K562 (cell line): ENCODE data around the gene DEFB124. TPM values are rescaled to one million over a fixed set of nuclear protein-coding genes. Genes with fewer than 3 reads are reported as not detected.

Experiments
- CREB3 ChIP-seq: fragments of 450-650 bp; conservative IDR thresholded peaks from 2 replicates; pipeline ENCODE4 v1.6.1; 2016; ENCODE audit warnings: missing genetic modification characterization, low read depth, mild to moderate bottlenecking, missing compliant biosample characterization, moderate library complexity
- HDAC6 ChIP-seq: IDR thresholded peaks from 2 replicates; pipeline ENCODE4 v1.6.1; 2012; ENCODE audit warnings: low read depth, mild to moderate bottlenecking, control low read depth, inconsistent platforms, low read length, moderate library complexity
- HDAC8 ChIP-seq: fragments of 450-650 bp; IDR thresholded peaks from 2 replicates; pipeline ENCODE4 v1.6.1; 2016; ENCODE audit warnings: mild to moderate bottlenecking, missing genetic modification characterization, moderate library complexity, missing compliant biosample characterization
- HIVEP1 ChIP-seq: fragments of 250-450 bp; sonication (Bioruptor Pico); IDR thresholded peaks from 2 replicates; pipeline ENCODE4 v1.4.0; 2020; ENCODE audit warnings: mild to moderate bottlenecking
- HNRNPL ChIP-seq: fragments of 200-400 bp; formaldehyde crosslinking; IDR thresholded peaks from 2 replicates; pipeline ENCODE4 v1.6.1; 2017; ENCODE audit warnings: low read depth, mild to moderate bottlenecking, low read length
- MECOM ChIP-seq: fragments of 250-450 bp; sonication (Bioruptor Pico); IDR thresholded peaks from 2 replicates; pipeline ENCODE4 v1.8.0; 2022; ENCODE audit warnings: inconsistent platforms
- NR2C1 ChIP-seq, 2 experiments: fragments of 450-650 bp; IDR thresholded peaks; 2 replicates each; pipeline ENCODE4 v1.6.1; 2017; ENCODE audit warnings: mild to moderate bottlenecking in 2 of 2, antibody characterized with exemption in 1 of 2, inconsistent platforms in 1 of 2, missing compliant biosample characterization in 1 of 2, missing genetic modification characterization in 1 of 2
- NR2C2 ChIP-seq, 2 experiments: fragments of 200-800 bp in 1 of 2; sonication (Bioruptor generic) in 1 of 2; sonication (generic) in 1 of 2; formaldehyde crosslinking in 1 of 2; IDR thresholded peaks; 2 replicates each; pipeline versions ENCODE4 v1.6.1 to v1.8.0; 2016 to 2022; ENCODE audit warnings: mild to moderate bottlenecking in 1 of 2, missing compliant biosample characterization in 1 of 2, missing genetic modification characterization in 1 of 2, missing genetic modification reagents in 1 of 2
- NR4A1 ChIP-seq, 2 experiments: fragments of 250-450 bp in 1 of 2; fragments of 450-650 bp in 1 of 2; sonication (Bioruptor Pico) in 1 of 2; IDR thresholded peaks; 2 replicates each; pipeline versions ENCODE4 v1.4.0 to v1.6.1; 2016 to 2020; ENCODE audit warnings: mild to moderate bottlenecking in 2 of 2, missing compliant biosample characterization in 1 of 2, missing genetic modification characterization in 1 of 2, moderate library complexity in 1 of 2
- PML ChIP-seq: IDR thresholded peaks from 2 replicates; pipeline ENCODE4 v1.6.1; 2012; ENCODE audit warnings: low read length, inconsistent platforms
- PTRF ChIP-seq: fragments of 450-650 bp; IDR thresholded peaks from 2 replicates; pipeline ENCODE4 v1.6.1; 2016; ENCODE audit warnings: mild to moderate bottlenecking, missing genetic modification characterization, missing compliant biosample characterization
- RBFOX2 ChIP-seq: fragments of 200-400 bp; formaldehyde crosslinking; IDR thresholded peaks from 2 replicates; pipeline ENCODE4 v1.6.1; 2017; ENCODE audit warnings: low read depth, mild to moderate bottlenecking, low read length, moderate library complexity
- SAFB ChIP-seq: fragments of 200-400 bp; formaldehyde crosslinking; IDR thresholded peaks from 2 replicates; pipeline ENCODE4 v1.6.1; 2017; ENCODE audit warnings: low read depth, low read length, borderline replicate concordance
- SMAD4 ChIP-seq: fragments of 250-450 bp; sonication (Bioruptor Pico); conservative IDR thresholded peaks from 2 replicates; pipeline ENCODE4 v1.8.0; 2021; ENCODE audit warnings: inconsistent platforms, mild to moderate bottlenecking, moderate library complexity
- XRCC4 ChIP-seq: IDR thresholded peaks from one replicate; pipeline ENCODE4 v1.6.1; 2011; ENCODE audit not compliant: insufficient read depth, insufficient read length; ENCODE audit errors: extremely low read depth
- ZBTB11 ChIP-seq, 3 experiments: fragments of 200-800 bp in 1 of 3; fragments of 250-450 bp in 1 of 3; fragments of 450-650 bp in 1 of 3; sonication (Bioruptor Pico) in 1 of 3; sonication (Bioruptor generic) in 1 of 3; formaldehyde crosslinking in 1 of 3; IDR thresholded peaks; 2 replicates each; pipeline versions ENCODE4 v1.6.1 to v1.8.0; 2016 to 2022; ENCODE audit warnings: mild to moderate bottlenecking in 2 of 3, missing genetic modification characterization in 2 of 3, missing compliant biosample characterization in 1 of 3, moderate library complexity in 1 of 3
- ZNF175 ChIP-seq: fragments of 200-800 bp; sonication (Bioruptor generic); IDR thresholded peaks from 2 replicates; pipeline ENCODE4 v1.6.1; 2016; ENCODE audit warnings: low read depth, mild to moderate bottlenecking, missing genetic modification characterization, missing compliant biosample characterization
- ZNF76 ChIP-seq: fragments of 250-450 bp; sonication (Bioruptor Pico); IDR thresholded peaks from 2 replicates; pipeline ENCODE4 v1.4.0; 2020; ENCODE audit warnings: mild to moderate bottlenecking, moderate library complexity, borderline replicate concordance
- polyA plus RNA-seq, 8 experiments: library from polyadenylated mRNA; depleted of rRNA in 4 of 8; stranded (reverse) in 5 of 8; unstranded in 3 of 8; fragments of >200 nt; fragmentation: Nextera tagmentation in 2 of 8; fragmentation: Illumina TruSeq in 1 of 8; extraction: Ambion mirVana in 2 of 8; extraction: Trizol in 1 of 8; gene quantifications; 2 replicates each; pipeline versions ENCODE4 v1.2.1 to v1.2.3, GENCODE V29; 2011 to 2014; ENCODE audit warnings: inconsistent platforms in 1 of 8, missing spikeins in 1 of 8
- total RNA-seq, 7 experiments: library from RNA; depleted of rRNA in 6 of 7; stranded (reverse); fragments of >200 nt in 6 of 7; fragmentation: Illumina TruSeq in 2 of 7; extraction: Trizol in 2 of 7; gene quantifications; 2 replicates each; pipeline versions ENCODE4 v1.2.1 to v1.2.3, GENCODE V29; 2011 to 2021; ENCODE audit warnings: low replicate concordance in 1 of 7
- TF ChIP-seq, protein P1 (sequence below), 2 experiments: fragments of 200-800 bp in 1 of 2; sonication (Bioruptor generic) in 1 of 2; sonication (generic) in 1 of 2; formaldehyde crosslinking in 1 of 2; IDR thresholded peaks in 1 of 2; conservative IDR thresholded peaks in 1 of 2; 2 replicates each; pipeline versions ENCODE4 v1.5.0 to v1.6.1; 2016 to 2020; ENCODE audit warnings: missing compliant biosample characterization in 1 of 2, missing genetic modification characterization in 1 of 2, missing genetic modification reagents in 1 of 2

The DEFB124 gene
- total and polyA plus RNA-seq, 9 of the 15 experiments (the other 6 are each of a cell fraction or from before 2014, with no cell fraction given): not detected

DNA sequence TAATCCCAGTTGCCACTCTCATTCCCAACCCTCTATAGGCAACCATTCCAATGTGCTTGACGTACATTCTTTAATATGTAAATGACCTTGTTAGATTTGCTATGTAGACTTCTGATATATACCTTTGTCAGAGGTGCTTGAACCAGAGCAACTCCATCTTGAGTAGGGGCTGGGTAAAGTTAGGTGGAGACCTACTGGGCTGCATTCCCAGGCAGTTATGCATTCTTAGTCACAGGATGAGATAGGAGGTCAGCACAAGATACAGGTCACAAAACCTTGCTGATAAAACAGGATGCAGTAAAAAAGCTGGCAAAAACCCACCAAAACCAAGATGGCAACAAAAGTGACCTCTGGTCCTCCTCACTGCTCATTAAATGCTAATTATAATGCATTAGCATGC is 31.0 kb upstream of the DEFB124 start (continued):
- TF ChIP-seq, protein P1, sequence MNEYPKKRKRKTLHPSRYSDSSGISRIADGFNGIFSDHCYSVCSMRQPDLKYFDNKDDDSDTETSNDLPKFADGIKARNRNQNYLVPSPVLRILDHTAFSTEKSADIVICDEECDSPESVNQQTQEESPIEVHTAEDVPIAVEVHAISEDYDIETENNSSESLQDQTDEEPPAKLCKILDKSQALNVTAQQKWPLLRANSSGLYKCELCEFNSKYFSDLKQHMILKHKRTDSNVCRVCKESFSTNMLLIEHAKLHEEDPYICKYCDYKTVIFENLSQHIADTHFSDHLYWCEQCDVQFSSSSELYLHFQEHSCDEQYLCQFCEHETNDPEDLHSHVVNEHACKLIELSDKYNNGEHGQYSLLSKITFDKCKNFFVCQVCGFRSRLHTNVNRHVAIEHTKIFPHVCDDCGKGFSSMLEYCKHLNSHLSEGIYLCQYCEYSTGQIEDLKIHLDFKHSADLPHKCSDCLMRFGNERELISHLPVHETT (CRISPR knock-in tag; conservative IDR thresholded peaks at IDR 0.05 in 1 of 2, IDR thresholded peaks at IDR 0.05 in 1 of 2): 0 out of 4 replicates have a peak, but pooled peaks of 1 of the 2 experiments have one; percentile 29
- peak; percentile 73; the same call in 1 of the 2 replicates for TF ChIP-seq ZNF175 (CRISPR knock-in tag)
- TF ChIP-seq CREB3: peak; percentile 87
- TF ChIP-seq HDAC8 (tag): peak; percentile 79
- TF ChIP-seq HDAC6: no peak
- 0 out of 6 replicates have a peak, but pooled peaks of 1 of the 3 experiments have one; percentile 33 for TF ChIP-seq ZBTB11 (CRISPR knock-in tag; IDR thresholded peaks at IDR 0.05)
- TF ChIP-seq SMAD4 (CRISPR knock-in tag): 0 out of 2 replicates have a peak, but pooled peaks have one; percentile 25
- TF ChIP-seq PTRF (tag): peak; percentile 82
- no peak for TF ChIP-seq NR2C1 (IDR thresholded peaks at IDR 0.05)
- TF ChIP-seq NR2C1 (tag; IDR thresholded peaks at IDR 0.05): peak; percentile 47
- no peak for TF ChIP-seq XRCC4
- no peak for TF ChIP-seq NR4A1 (CRISPR knock-in tag; IDR thresholded peaks at IDR 0.05)
- peak; percentile 94 for TF ChIP-seq NR4A1 (tag; IDR thresholded peaks at IDR 0.05)
- no peak for TF ChIP-seq SAFB
- TF ChIP-seq RBFOX2: no peak
- no peak for TF ChIP-seq PML
- peak; percentile 57; the same call in 1 of the 2 replicates for TF ChIP-seq HIVEP1
- 0 out of 2 replicates have a peak, but pooled peaks have one; percentile 33 for TF ChIP-seq ZNF76 (CRISPR knock-in tag)
- TF ChIP-seq MECOM (CRISPR knock-in tag): 0 out of 2 replicates have a peak, but pooled peaks have one; percentile 28
- no peak for TF ChIP-seq NR2C2 (CRISPR knock-in tag; IDR thresholded peaks at IDR 0.05)
- peak; percentile 38; the same call in 1 of the 2 replicates for TF ChIP-seq NR2C2 (tag; IDR thresholded peaks at IDR 0.05)
- TF ChIP-seq HNRNPL: no peak
